Measurements from ENCODE around the gene PPHLN1.

PPHLN1 gene

GRCh38 chr12:42481368-42481767 is 155.4 kb downstream of the PPHLN1 start:
- ATAC-seq (replicated peaks) (no peak), DNase-seq (no peak)
- H3K4me3 Mint-ChIP-seq, result no peak overlapping the region
- no peaks in the 10 kb centered on the region for H3K9me3 Mint-ChIP-seq
- peaks cover 4 to 5% of the 10 kb centered on the region in 2 donors for H3K36me3 Mint-ChIP-seq
- no peak overlapping the region for H3K27ac Mint-ChIP-seq
- no peaks in the 10 kb centered on the region for H3K27me3 Mint-ChIP-seq
- peaks cover 31 to 58% of the 10 kb centered on the region in 2 donors for H3K4me1 Mint-ChIP-seq

GRCh38 chr12:42482041-42482747 is 156.2 kb downstream of the PPHLN1 start:
- Mint-ChIP-seq H3K9me3 (no peaks in the 10 kb centered on the region), H3K4me1 (peaks cover 31 to 58% of the 10 kb centered on the region in 2 donors), H3K4me3 (peak overlapping the region; percentile 94 to 99), H3K27me3 (no peaks in the 10 kb centered on the region), H3K27ac (peak overlapping the region; percentile 39), H3K36me3 (peaks cover 4 to 5% of the 10 kb centered on the region in 2 donors)
- ATAC-seq (replicated peaks), result no peak
- DNase-seq, result no peak

- no peaks in the 10 kb centered on the region for H3K9me3 Mint-ChIP-seq
- DNase-seq, result peak; percentile 77
- H3K4me3 Mint-ChIP-seq, result peak overlapping the region; percentile 94 to 99
- ATAC-seq (replicated peaks), result peak; percentile 78 to 80
- no peaks in the 10 kb centered on the region for H3K27me3 Mint-ChIP-seq
- peaks cover 31 to 55% of the 10 kb centered on the region in 2 donors for H3K4me1 Mint-ChIP-seq
- H3K36me3 Mint-ChIP-seq, result peaks cover 4 to 5% of the 10 kb centered on the region in 2 donors
- peak overlapping the region; percentile 95 for H3K27ac Mint-ChIP-seq
These were observed 157.0 kb downstream of the PPHLN1 start for GRCh38 chr12:42482748-42483520.

GRCh38 chr12:42483521-42483790 is 157.5 kb downstream of the PPHLN1 start:
- peak overlapping the region; percentile 96 for H3K27ac Mint-ChIP-seq
- peak; percentile 38 to 45 for ATAC-seq (replicated peaks)
- H3K4me1 Mint-ChIP-seq, result peaks cover 26 to 50% of the 10 kb centered on the region in 2 donors

DNA sequence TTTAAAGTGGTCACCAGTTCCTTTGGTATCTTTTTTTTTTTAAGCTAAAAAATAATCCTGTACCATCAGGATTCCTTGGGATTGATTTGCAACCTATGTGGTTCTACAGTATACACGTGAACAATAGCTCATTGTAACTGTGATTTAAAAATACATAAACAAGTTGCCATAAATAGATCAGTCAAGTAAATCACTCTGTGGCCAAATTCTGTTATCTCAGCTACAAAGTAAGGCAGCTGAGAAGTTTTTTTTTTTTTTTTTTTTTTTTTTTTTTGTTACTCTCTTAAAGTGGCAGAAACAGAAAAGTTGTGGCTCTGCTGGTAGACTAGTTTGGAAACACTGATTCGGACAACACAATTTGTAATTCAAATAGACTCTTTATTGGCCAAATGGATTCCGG is 159.0 kb downstream of the PPHLN1 start:
- H3K36me3 Mint-ChIP-seq, result peaks cover 4 to 5% of the 10 kb centered on the region in 2 donors
- no peak overlapping the region for H3K27ac Mint-ChIP-seq
- no peak overlapping the region for H3K4me3 Mint-ChIP-seq
- DNase-seq (no peak), ATAC-seq (replicated peaks) (no peak)
- no peaks in the 10 kb centered on the region for H3K9me3 Mint-ChIP-seq
- no peaks in the 10 kb centered on the region for H3K27me3 Mint-ChIP-seq
- peaks cover 18 to 34% of the 10 kb centered on the region in 2 donors for H3K4me1 Mint-ChIP-seq

More at GRCh38 chr12:42483521-42483790, 157.5 kb downstream of the PPHLN1 start:
- Mint-ChIP-seq H3K4me3 (peak overlapping the region; percentile 94 to 99), H3K27me3 (no peaks in the 10 kb centered on the region), H3K9me3 (no peaks in the 10 kb centered on the region), H3K36me3 (peaks cover 4 to 5% of the 10 kb centered on the region in 2 donors)
- DNase-seq, result peak; percentile 46

DNA sequence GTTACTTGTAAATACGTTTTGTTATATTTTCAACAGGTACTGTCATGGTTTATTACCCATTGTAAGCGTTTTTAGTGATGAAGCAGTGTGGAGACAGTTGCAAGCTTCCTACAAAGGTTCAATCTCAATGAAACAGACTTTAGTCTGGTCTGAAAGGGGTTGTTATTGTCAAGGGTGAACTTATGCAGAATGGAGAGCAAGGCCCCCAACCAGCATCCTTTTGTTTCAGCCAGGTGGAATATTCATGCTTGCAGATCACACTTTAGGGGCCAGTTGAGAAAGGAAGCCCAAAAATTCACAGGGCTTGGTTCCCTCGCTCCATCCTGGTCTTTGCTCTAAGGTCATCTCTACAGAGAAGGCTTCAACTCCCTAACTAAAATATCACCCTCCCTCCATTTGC is 159.9 kb downstream of the PPHLN1 start:
- Mint-ChIP-seq H3K27ac (no peak overlapping the region), H3K4me1 (peaks cover 11 to 26% of the 10 kb centered on the region in 2 donors), H3K36me3 (peaks cover 4 to 5% of the 10 kb centered on the region in 2 donors), H3K27me3 (peaks cover 0 to 4% of the 10 kb centered on the region in 2 donors), H3K9me3 (no peaks in the 10 kb centered on the region), H3K4me3 (no peak overlapping the region)
- ATAC-seq (replicated peaks), result no peak
- no peak for DNase-seq

DNA sequence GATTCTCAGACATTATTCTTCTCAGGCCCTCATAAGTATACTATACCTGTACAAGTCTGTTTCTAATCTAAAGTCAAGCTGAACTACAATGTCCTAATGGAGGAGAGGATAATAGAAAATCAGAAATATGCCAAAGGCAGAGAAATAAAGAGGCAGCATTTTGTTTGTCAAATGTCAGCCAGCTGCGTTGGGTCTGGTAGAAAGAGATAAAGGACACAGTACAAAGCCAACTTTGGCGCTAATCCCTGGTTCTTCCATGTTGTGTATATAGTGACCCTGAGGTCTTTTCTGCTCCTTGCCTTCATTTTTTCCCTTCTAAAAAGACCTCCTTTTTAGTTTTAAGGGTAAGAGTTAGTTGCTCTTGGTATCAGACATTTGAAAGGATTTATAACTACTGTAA is 160.4 kb downstream of the PPHLN1 start:
- H3K9me3 Mint-ChIP-seq, result no peaks in the 10 kb centered on the region
- peaks cover 4 to 5% of the 10 kb centered on the region in 2 donors for H3K36me3 Mint-ChIP-seq
- DNase-seq (no peak), ATAC-seq (replicated peaks) (no peak)
- H3K27me3 Mint-ChIP-seq, result peaks cover 0 to 4% of the 10 kb centered on the region in 2 donors
- no peak overlapping the region for H3K4me3 Mint-ChIP-seq
- peaks cover 8 to 20% of the 10 kb centered on the region in 2 donors for H3K4me1 Mint-ChIP-seq
- H3K27ac Mint-ChIP-seq, result no peak overlapping the region

GRCh38 chr12:42490261-42490842 is 164.4 kb downstream of the PPHLN1 start:
- peaks cover 0 to 4% of the 10 kb centered on the region in 2 donors for H3K27me3 Mint-ChIP-seq

More at GRCh38 chr12:42490261-42490842, 164.4 kb downstream of the PPHLN1 start:
- no peak for DNase-seq
- H3K27ac Mint-ChIP-seq, result no peak overlapping the region
- H3K4me3 Mint-ChIP-seq, result no peak overlapping the region
- H3K9me3 Mint-ChIP-seq, result no peaks in the 10 kb centered on the region
- no peaks in the 10 kb centered on the region for H3K4me1 Mint-ChIP-seq
- H3K36me3 Mint-ChIP-seq, result no peaks in the 10 kb centered on the region
- ATAC-seq (replicated peaks), result no peak
